ENCODE measurements around the gene ZBTB4. TPM values are rescaled to one million over a fixed set of nuclear protein-coding genes. Genes with fewer than 3 reads are reported as not detected.
A peak's percentile ranks its signal among the peaks of the same experiment; 100 is the strongest.

Gene ZBTB4
- total RNA-seq, 1 experiment from 2014 or later, result 17.1 TPM

GRCh38 chr17:7443499-7444485 lies 35.6 kb downstream of the ZBTB4 start:
- no peaks in the 10 kb centered on the region for H3K9me3 ChIP-seq (ENCODE audit: control insufficient read depth in 1 of 2, insufficient read depth in 1 of 2, low read depth in 1 of 2, low read length in 2 of 2)
- no peaks in the 10 kb centered on the region for H3K36me3 ChIP-seq (ENCODE audit: control insufficient read depth in 1 of 2, insufficient read depth in 2 of 2, low read length in 2 of 2)
- intact Hi-C loops (cut with micrococcal nuclease), result loop anchor here (2.0 kb wide), 2 partner anchors 41 to 117 kb away; partner anchors contain the start of genes POLR2A and SENP3
- H3K9ac ChIP-seq (ENCODE audit: low read length), result no peak overlapping the region
- no peak for ATAC-seq
- H3K79me2 ChIP-seq (ENCODE audit: insufficient read depth, low read length), result no peaks in the 10 kb centered on the region
- CTCF ChIA-PET, result interaction anchor here (3.0 kb wide), 1 partner anchor 8 kb away, joined by 28 read pairs; the partner anchor contains the start of gene TMEM102
- H3K27ac ChIP-seq (ENCODE audit: low read depth, low read length), result no peak overlapping the region
- DNase-seq (ENCODE audit: low read depth, low spot score), result no peak
- POLR2A ChIA-PET, result interaction anchor here (1.0 to 2.6 kb wide), 3 partner anchors 8 to 40 kb away, joined by 3 to 19 read pairs (median 8); partner anchors contain the start of genes TMEM102 and TMEM256
- no peaks in the 10 kb centered on the region for H3K9me2 ChIP-seq (ENCODE audit: insufficient read depth)
- peaks cover 17 to 26% of the 10 kb centered on the region in 2 experiments for H3K4me1 ChIP-seq (ENCODE audit: control insufficient read depth in 1 of 2, insufficient read depth in 2 of 2, low read length in 2 of 2)
- no peak for TF ChIP-seq POLR2A (IDR thresholded peaks at IDR 0.05; ENCODE audit: borderline replicate concordance, extremely low read depth, insufficient read depth, insufficient read length)
- TF ChIP-seq CBX3 (IDR thresholded peaks at IDR 0.05; ENCODE audit: low read depth), result no peak
- no peak for TF ChIP-seq ZBTB33 (IDR thresholded peaks at IDR 0.05; ENCODE audit: extremely low read depth, insufficient replicate concordance, low read length)
- no peak for TF ChIP-seq SP1 (IDR thresholded peaks at IDR 0.05; ENCODE audit: low read depth)
- TF ChIP-seq FOSL1 (IDR thresholded peaks at IDR 0.05; ENCODE audit: low read depth), result no peak
- no peak for TF ChIP-seq CTCF (IDR thresholded peaks at IDR 0.05 in 2 of 3, conservative IDR thresholded peaks at IDR 0.05 in 1 of 3; ENCODE audit: borderline replicate concordance in 1 of 3, insufficient read depth in 1 of 3, low read depth in 2 of 3, low read length in 2 of 3)
- no peak for TF ChIP-seq EZH2 (IDR thresholded peaks at IDR 0.05)
- TF ChIP-seq ELF1 (IDR thresholded peaks at IDR 0.05; ENCODE audit: borderline replicate concordance, low read depth), result no peak
- TF ChIP-seq ZFX (IDR thresholded peaks at IDR 0.05), result no peak
- TF ChIP-seq SRF (IDR thresholded peaks at IDR 0.05; ENCODE audit: low read depth), result no peak
- TF ChIP-seq EGR1 (IDR thresholded peaks at IDR 0.05; ENCODE audit: low read depth), result no peak
- TF ChIP-seq, protein P1, sequence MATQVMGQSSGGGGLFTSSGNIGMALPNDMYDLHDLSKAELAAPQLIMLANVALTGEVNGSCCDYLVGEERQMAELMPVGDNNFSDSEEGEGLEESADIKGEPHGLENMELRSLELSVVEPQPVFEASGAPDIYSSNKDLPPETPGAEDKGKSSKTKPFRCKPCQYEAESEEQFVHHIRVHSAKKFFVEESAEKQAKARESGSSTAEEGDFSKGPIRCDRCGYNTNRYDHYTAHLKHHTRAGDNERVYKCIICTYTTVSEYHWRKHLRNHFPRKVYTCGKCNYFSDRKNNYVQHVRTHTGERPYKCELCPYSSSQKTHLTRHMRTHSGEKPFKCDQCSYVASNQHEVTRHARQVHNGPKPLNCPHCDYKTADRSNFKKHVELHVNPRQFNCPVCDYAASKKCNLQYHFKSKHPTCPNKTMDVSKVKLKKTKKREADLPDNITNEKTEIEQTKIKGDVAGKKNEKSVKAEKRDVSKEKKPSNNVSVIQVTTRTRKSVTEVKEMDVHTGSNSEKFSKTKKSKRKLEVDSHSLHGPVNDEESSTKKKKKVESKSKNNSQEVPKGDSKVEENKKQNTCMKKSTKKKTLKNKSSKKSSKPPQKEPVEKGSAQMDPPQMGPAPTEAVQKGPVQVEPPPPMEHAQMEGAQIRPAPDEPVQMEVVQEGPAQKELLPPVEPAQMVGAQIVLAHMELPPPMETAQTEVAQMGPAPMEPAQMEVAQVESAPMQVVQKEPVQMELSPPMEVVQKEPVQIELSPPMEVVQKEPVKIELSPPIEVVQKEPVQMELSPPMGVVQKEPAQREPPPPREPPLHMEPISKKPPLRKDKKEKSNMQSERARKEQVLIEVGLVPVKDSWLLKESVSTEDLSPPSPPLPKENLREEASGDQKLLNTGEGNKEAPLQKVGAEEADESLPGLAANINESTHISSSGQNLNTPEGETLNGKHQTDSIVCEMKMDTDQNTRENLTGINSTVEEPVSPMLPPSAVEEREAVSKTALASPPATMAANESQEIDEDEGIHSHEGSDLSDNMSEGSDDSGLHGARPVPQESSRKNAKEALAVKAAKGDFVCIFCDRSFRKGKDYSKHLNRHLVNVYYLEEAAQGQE (IDR thresholded peaks at IDR 0.05; ENCODE audit: low read depth), result no peak
- TF ChIP-seq SIN3A (IDR thresholded peaks at IDR 0.05; ENCODE audit: low read depth), result no peak
- no peak for TF ChIP-seq JUND (IDR thresholded peaks at IDR 0.05)
- no peak for TF ChIP-seq YY1 (IDR thresholded peaks at IDR 0.05; ENCODE audit: extremely low read depth, insufficient replicate concordance, low read depth, low read length)
- TF ChIP-seq CEBPB (IDR thresholded peaks at IDR 0.05; ENCODE audit: low read depth), result no peak
- TF ChIP-seq RAD21 (IDR thresholded peaks at IDR 0.05; ENCODE audit: low read depth), result no peak
- TF ChIP-seq ZNF274 (IDR thresholded peaks at IDR 0.05; ENCODE audit: low read depth, low read length), result no peak
- no TSS peak for BruUV-seq (replicated peaks)
- H3K27me3 ChIP-seq (ENCODE audit: insufficient read depth, low read length), result no peaks in the 10 kb centered on the region
- H3K4me3 ChIP-seq (replicated peaks in 1 of 2; ENCODE audit: low read depth in 1 of 2, low read length in 2 of 2), result no peak overlapping the region
- RAD21 ChIA-PET (ENCODE audit: low non-redundant PET in 1 of 2, low total read pairs in 2 of 2, uncharacterized antibody in 2 of 2, unreplicated experiment in 2 of 2), result interaction anchor here in 1 of 2 experiments (0.8 kb wide), 1 partner anchor 8 kb away, joined by 3 read pairs; no protein-coding TSS in a partner anchor
- H3K4me2 ChIP-seq (ENCODE audit: low read length), result peak overlapping the region; percentile 98
- no peaks in the 10 kb centered on the region for H4K20me1 ChIP-seq (ENCODE audit: insufficient read depth)
- no peak overlapping the region for H2AFZ ChIP-seq (ENCODE audit: low read depth, low read length, poor library complexity, severe bottlenecking)

Data from HCT116 (cell line).